GM15510 (cell line): Measurements from ENCODE around the gene SLC7A8.

Experiments
- POLR2A ChIP-seq: IDR thresholded peaks from 3 replicates; pipeline ENCODE4 v1.6.1; 2011; ENCODE audit warnings: borderline replicate concordance; ENCODE audit not compliant: insufficient read length; ENCODE audit errors: extremely low read depth

SLC7A8 gene

DNA sequence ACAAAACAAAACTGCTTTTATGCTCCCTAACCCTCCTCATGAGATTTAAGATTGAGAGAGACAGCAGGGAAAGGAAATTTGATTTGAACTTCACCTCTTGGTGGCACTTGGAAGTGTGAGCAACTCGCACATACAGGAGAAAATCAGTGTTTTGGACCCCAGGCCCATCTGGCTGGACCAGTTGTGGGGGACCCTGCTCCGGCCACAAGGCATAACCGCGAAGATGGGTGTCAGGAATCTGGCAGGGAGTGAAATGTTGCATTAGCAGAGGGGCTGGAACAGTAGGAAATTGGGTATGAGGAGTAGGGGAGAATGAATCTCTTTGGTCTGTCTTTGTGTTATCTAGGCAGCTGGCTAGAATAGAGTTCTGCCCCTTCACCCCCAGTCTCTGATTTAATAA, 79.9 kb downstream of the SLC7A8 start:
- TF ChIP-seq POLR2A, result no peak

GRCh38 chr14:23102801-23103200, 80.7 kb downstream of the SLC7A8 start:
- TF ChIP-seq POLR2A, result no peak

DNA sequence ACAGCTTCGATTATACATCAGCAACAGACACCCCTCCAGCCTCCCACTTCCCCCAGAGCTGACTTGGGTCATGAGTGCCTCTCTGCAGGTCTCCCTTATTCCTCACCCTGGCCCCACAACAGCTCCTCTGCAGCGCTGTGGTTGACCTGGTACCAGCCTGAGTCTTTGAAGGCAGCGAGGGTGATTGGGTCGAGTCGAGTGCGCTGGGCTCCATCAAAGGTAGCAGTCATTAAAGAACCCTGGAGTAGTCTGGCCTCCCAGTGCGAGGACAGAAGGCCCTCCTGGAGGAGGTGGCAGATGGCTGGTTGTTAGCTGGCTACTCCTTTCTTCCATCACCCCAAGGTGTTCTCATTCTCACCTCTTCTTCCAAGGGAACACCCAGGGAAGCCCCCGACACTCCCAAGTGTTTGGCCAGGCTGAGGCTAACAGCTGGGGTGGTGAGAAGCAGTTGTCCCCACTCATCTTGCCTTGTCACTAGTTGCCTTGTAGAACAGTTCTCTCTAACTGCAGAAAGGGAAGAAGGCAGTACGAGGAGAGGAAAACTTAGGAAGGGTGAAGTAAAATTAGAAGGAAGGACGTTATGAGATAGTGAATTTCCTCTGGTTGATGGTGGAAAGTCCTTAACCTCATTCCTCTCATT, 81.4 kb downstream of the SLC7A8 start:
- no peak for TF ChIP-seq POLR2A

DNA sequence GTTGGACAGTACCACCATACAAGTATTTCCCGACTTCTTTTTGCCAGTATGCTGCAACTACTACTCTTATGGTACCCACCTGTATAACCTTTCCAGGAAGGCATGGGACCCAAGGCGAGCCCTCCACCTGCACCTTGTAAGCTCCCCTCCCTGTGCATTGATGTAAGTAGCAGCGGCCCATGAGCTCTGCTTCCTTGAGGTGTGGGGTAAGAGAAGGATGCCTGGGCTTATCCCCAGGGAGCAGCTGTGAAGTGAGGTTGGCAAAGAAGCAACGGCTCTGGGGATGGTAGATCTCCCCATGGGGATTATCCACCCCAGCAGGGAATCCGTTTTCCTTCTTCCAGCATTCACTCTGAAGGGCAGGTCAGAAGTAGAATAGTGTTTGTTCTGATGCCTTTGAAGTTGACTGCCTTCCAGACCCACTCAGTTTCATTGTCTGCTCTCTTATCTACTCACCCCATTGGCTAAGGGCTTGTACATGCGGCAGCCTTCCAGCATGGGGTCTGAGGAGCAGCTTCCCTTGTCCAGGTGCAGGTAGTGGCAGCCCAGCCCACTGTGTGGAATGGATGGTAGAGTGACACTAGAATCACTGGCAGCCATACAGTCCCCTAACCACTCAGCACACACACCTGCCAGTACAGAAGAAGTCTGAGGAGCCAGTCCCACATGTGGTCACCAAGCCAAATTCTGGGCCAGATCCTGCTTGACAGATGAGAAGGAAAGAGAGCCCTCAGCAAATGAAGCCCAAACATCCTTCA, 82.1 kb downstream of the SLC7A8 start:
- no peak for TF ChIP-seq POLR2A

- no peak for TF ChIP-seq POLR2A
Measured at GRCh38 chr14:23099212-23099861, 84.1 kb downstream of the SLC7A8 start.

DNA sequence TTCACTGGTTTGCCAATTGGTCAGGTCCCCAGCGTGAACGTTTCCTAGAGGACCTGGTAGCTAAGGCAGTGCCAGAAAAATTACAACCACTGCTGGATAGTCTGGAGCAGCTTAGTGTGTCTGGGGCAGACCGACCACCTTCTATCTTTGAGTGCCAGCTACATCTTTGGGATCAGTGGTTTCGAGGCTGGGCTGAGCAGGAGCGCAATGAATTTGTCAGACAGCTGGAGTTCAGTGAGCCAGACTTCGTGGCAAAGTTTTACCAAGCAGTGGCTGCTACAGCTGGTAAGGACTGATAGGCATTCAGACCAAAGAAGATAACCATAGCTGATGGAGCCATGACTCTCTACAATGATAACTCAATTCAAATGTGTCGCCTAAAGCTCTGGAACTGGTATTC, 85.7 kb downstream of the SLC7A8 start:
- TF ChIP-seq POLR2A, result no peak

- peak; percentile 56 for TF ChIP-seq POLR2A
Measured at GRCh38 chr14:23095196-23096108, 88.0 kb downstream of the SLC7A8 start, which contains the start of gene C14orf119. C14orf119 (plus strand) TSS chr14:23095505; CDS start chr14:23097659, 2,154 bp downstream.

GRCh38 chr14:23094666-23095195, 88.7 kb downstream of the SLC7A8 start, which contains the start of gene ACIN1:
ACIN1 (minus strand) TSS chr14:23095136; CDS start chr14:23095112, 24 bp downstream.
- peak; percentile 79 for TF ChIP-seq POLR2A

DNA sequence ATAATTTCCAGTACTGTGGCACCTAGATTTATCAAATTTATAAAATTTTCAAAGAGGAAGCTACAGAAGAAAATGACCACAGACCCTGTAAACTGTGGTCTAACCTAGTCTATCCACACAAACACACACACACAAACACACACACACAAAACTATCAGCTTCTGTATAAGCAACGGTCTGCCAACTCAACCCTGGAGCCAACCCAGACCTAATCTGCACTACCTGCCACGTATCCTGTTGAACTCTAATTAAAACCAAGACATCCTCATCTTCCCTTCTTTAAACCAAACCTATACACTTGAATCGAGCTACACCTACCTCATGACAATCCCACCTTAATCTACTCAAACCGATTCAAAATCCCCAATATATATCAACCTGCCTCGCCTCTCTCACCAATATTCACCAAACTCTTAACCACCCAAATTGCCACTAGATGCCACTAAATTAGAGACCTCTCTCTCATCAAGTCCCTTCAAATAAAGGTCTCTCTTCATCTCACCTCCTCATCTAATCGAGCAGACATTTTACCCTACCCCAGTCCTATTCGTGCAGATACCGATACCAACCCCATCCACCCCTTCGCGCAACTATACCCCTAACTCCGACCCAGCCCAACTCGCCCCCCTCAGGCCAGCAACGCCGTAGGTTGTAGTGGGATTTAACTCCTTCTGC, 89.3 kb downstream of the SLC7A8 start:
- no peak for TF ChIP-seq POLR2A

DNA sequence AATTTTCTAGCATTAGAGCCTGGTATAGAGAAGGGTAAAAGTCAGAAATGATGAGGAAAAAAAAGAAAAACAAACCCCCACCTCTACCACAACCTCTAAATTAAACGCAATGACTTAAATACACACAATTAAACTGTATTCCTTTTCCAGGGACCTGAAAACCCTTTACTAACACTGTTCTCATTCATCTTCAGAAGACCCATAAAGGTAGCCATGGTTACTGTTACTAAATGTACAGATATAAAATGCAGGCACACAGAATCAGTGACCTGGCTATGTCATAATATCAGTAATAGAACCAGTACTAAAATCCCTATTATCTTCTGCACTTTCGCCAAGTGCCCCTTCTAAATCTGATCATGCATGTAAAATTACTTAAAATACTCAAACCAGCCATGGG, 89.9 kb downstream of the SLC7A8 start:
- TF ChIP-seq POLR2A, result no peak

DNA sequence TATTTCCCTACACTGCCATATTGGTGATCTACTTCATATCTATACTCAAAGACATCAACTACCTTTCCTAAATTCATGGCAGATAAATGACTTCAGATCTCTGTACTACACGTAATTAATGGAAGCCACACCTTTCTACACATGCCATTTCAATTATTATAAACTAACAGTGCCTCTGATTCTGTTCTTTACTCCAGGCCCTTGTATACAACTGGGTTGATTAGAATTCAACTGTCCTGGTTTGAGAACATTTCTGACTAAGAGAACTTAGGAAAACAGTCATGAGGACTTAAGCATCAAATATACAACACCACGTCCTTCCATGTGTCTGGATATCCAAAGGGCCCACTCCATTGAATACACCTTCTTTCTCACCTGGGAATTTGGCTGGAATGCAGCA, 90.4 kb downstream of the SLC7A8 start:
- no peak for TF ChIP-seq POLR2A

GRCh38 chr14:23091294-23092225, 91.9 kb downstream of the SLC7A8 start:
- no peak for TF ChIP-seq POLR2A

DNA sequence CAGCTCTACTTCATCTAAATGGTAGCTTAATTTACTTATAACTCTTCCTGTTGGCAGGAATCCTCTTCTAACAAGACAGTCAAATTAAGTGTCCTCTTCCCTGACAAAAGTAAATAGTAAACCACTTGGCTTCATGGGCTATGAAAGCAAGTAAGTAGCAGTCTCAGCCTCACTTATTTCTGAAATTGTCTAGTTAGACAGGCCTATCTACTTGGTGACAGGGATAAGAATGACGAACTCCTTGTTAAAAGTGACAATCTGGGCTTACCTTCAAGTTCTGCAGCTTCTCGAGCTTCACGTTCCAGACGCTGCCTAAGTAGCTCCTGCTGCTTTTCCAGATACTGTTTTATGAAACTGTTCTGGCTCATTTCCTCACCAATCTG, 93.2 kb downstream of the SLC7A8 start:
- no peak for TF ChIP-seq POLR2A
